Measurements from ENCODE around the gene NT5DC2.

GRCh38 chr3:52492059-52492458 is 41.6 kb downstream of the NT5DC2 start:
- TF ChIP-seq CTCF (IDR thresholded peaks at IDR 0.05; ENCODE audit: low read depth, low read length) = no peak
- no peak for TF ChIP-seq MYC (IDR thresholded peaks at IDR 0.05; ENCODE audit: low read depth, low read length)
- no peak for TF ChIP-seq POLR2A (IDR thresholded peaks at IDR 0.05; ENCODE audit: extremely low read depth, insufficient read length)
- TF ChIP-seq MAX (IDR thresholded peaks at IDR 0.05; ENCODE audit: low read depth, low read length) = no peak
